Brain microvascular endothelial cell (primary cell): ENCODE results near the gene SAMD4A.
"Not testable (repeated sequence)": the region's sequence is repeated elsewhere in the genome, so short reads cannot be mapped to it uniquely, and the experiment has no call there.

Experiments used
- DNase-seq: peaks from one replicate; pipeline ENCODE4 v3.0.0-alpha.2; 2020
- H3K27ac ChIP-seq: fragments of 250-450 bp; sonication (Bioruptor Pico); 2 replicates; pipeline ENCODE4 v1.5.1; 2020; ENCODE audit warnings: mild to moderate bottlenecking, moderate library complexity
- H3K27me3 ChIP-seq: fragments of 250-450 bp; sonication (Bioruptor Pico); replicated peaks from 2 replicates; pipeline ENCODE4 v1.5.1; 2020; ENCODE audit warnings: mild to moderate bottlenecking
- H3K36me3 ChIP-seq: fragments of 250-450 bp; sonication (Bioruptor Pico); replicated peaks from 2 replicates; pipeline ENCODE4 v1.5.1; 2020; ENCODE audit warnings: mild to moderate bottlenecking
- H3K4me3 ChIP-seq: 2 replicates; pipeline ENCODE4 v1.5.1; 2011; ENCODE audit warnings: low read depth, mild to moderate bottlenecking, control low read depth, low read length, moderate library complexity
- CTCF ChIP-seq: IDR thresholded peaks from 2 replicates; pipeline ENCODE4 v1.5.1; 2011; ENCODE audit warnings: low read depth, mild to moderate bottlenecking, moderate library complexity, low read length, control low read depth, inconsistent platforms; ENCODE audit errors: missing control alignments
- in situ Hi-C: cut with HindIII; loops from 2 replicates; pipeline ENCODE4 v1.10.0; 2017; ENCODE audit warnings: low sequenced_read_pairs, low pct_ligation_motif_present

Gene SAMD4A

GRCh38 chr14:54747616-54748015, 180.7 kb downstream of the SAMD4A start:
- Histone ChIP-seq H3K27ac (no peak overlapping the region), H3K36me3 (peaks cover 5% of the 10 kb centered on the region), H3K4me3 (no peak overlapping the region), H3K27me3 (no peaks in the 10 kb centered on the region)
- no peak for DNase-seq
- no peak for TF ChIP-seq CTCF
- in situ Hi-C loops: no loop called here

DNA sequence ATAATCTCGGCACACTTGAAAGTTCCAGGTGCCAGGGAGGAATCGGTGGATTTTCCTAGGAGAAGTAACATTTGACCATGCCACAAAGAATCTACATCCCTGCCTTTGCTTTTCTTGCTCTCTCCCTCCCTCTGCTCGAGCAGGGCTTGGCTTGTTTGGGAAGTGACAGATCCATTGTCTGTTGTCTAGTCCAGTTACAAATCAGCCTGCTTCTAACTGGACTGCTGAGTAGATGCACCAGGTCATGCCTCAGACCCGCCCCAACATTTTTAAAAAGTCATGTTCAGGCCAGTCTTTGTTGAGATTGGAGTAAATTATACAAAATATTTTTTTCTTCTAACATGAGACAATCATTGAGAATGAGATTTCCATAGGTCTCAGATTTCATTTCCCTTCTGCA, 182.3 kb downstream of the SAMD4A start:
- no peak for DNase-seq
- Histone ChIP-seq H3K27me3 (no peaks in the 10 kb centered on the region), H3K36me3 (peaks cover 5% of the 10 kb centered on the region), H3K4me3 (no peak overlapping the region), H3K27ac (no peak overlapping the region)
- in situ Hi-C loops: no loop called here
- TF ChIP-seq CTCF: no peak

GRCh38 chr14:54749727-54750126, 182.8 kb downstream of the SAMD4A start:
- Histone ChIP-seq H3K4me3 (no peak overlapping the region), H3K27ac (no peak overlapping the region), H3K36me3 (peaks cover 5% of the 10 kb centered on the region), H3K27me3 (no peaks in the 10 kb centered on the region)
- TF ChIP-seq CTCF: no peak
- in situ Hi-C loops: no loop called here
- DNase-seq: no peak

- H3K4me3 ChIP-seq, DNase-seq, in situ Hi-C loops, H3K27ac ChIP-seq, H3K27me3 ChIP-seq, H3K36me3 ChIP-seq: not testable (repeated sequence)
Measured at GRCh38 chr14:54752611-54753010, 185.7 kb downstream of the SAMD4A start.

- H3K4me3 ChIP-seq, in situ Hi-C loops, H3K27me3 ChIP-seq, DNase-seq, H3K36me3 ChIP-seq, H3K27ac ChIP-seq: not testable (repeated sequence)
Measured at GRCh38 chr14:54753396-54753795, 186.5 kb downstream of the SAMD4A start.

DNA sequence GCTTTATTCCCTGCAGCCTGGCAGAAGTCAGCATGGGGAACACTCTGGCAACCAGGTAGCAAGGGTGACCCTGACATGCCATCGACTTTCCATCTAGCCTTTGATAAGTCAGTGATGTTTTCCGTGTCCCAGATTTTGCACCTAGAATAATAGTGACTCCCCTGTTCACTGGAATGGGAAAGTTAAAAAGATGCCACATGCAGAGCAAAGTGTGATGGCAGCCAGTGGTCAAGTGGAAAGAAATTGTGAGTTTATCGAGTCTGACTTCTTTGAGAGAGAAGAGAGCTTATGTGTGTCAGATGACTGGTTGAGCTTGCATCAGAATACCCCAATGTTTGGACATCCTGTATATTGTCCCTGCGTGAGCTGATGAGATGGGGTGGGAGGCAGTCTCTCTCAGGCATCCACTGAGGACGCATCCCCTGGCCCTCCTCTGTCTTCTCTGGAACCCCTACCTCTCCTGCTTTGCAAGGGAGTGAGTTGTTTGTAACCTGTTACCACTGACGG, 187.2 kb downstream of the SAMD4A start:
- Histone ChIP-seq H3K27ac (no peak overlapping the region), H3K27me3 (no peaks in the 10 kb centered on the region), H3K4me3 (no peak overlapping the region), H3K36me3 (peaks cover 7% of the 10 kb centered on the region)
- TF ChIP-seq CTCF: no peak
- in situ Hi-C loops: no loop called here
- DNase-seq: no peak

GRCh38 chr14:54754623-54755386, 187.9 kb downstream of the SAMD4A start:
- Histone ChIP-seq H3K27me3 (no peaks in the 10 kb centered on the region), H3K4me3 (no peak overlapping the region), H3K27ac (no peak overlapping the region), H3K36me3 (peaks cover 7% of the 10 kb centered on the region)
- DNase-seq: no peak
- no peak for TF ChIP-seq CTCF
- in situ Hi-C loops: no loop called here
